ENCODE results near the gene INPP4A.

GRCh38 chr2:98585386-98585785, 140.7 kb downstream of the INPP4A start:
- TF ChIP-seq CTCF (IDR thresholded peaks at IDR 0.05; ENCODE audit: poor library complexity, severe bottlenecking) (no peak), SMC3 (conservative IDR thresholded peaks at IDR 0.05; ENCODE audit: poor library complexity) (no peak), EP300 (conservative IDR thresholded peaks at IDR 0.05; ENCODE audit: poor library complexity, severe bottlenecking) (no peak), TAF1 (IDR thresholded peaks at IDR 0.05; ENCODE audit: low read depth) (no peak), POLR2AphosphoS5 (IDR thresholded peaks at IDR 0.05) (no peak)
